Measurements from ENCODE around the gene CLRN3.

Gene CLRN3

GRCh38 chr10:127911867-127912257 lies 19.1 kb upstream of the CLRN3 start:
- no peak for TF ChIP-seq CTCF (IDR thresholded peaks at IDR 0.05)
- Histone ChIP-seq H3K27ac (no peak overlapping the region), H3K4me3 (no peak overlapping the region)
- DNase-seq (ENCODE audit: low spot score): no peak

- TF ChIP-seq CTCF (IDR thresholded peaks at IDR 0.05): no peak
- DNase-seq (ENCODE audit: low spot score): no peak
- no peak overlapping the region for H3K4me3 ChIP-seq
- no peak overlapping the region for H3K27ac ChIP-seq
Observed at GRCh38 chr10:127911218-127911866, 18.6 kb upstream of the CLRN3 start.

GRCh38 chr10:127910464-127910770 lies 17.7 kb upstream of the CLRN3 start:
- Histone ChIP-seq H3K27ac (no peak overlapping the region), H3K4me3 (no peak overlapping the region)
- DNase-seq (ENCODE audit: low spot score): no peak
- TF ChIP-seq CTCF (IDR thresholded peaks at IDR 0.05): no peak

- no peak overlapping the region for H3K4me3 ChIP-seq
- no peak for DNase-seq (ENCODE audit: low spot score)
- TF ChIP-seq CTCF (IDR thresholded peaks at IDR 0.05): no peak
- no peak overlapping the region for H3K27ac ChIP-seq
Observed at GRCh38 chr10:127909716-127910463, 17.1 kb upstream of the CLRN3 start.

GRCh38 chr10:127908959-127909267 lies 16.2 kb upstream of the CLRN3 start:
- no peak for DNase-seq (ENCODE audit: low spot score)
- Histone ChIP-seq H3K27ac (peak overlapping the region in 1 of 2 donors; percentile 85), H3K4me3 (no peak overlapping the region)
- TF ChIP-seq CTCF (IDR thresholded peaks at IDR 0.05): no peak

GRCh38 chr10:127908106-127908958 lies 15.6 kb upstream of the CLRN3 start:
- DNase-seq (ENCODE audit: low spot score): no peak
- peak overlapping the region; percentile 51 to 85 for H3K27ac ChIP-seq
- H3K4me3 ChIP-seq: peak overlapping the region; percentile 81

More at GRCh38 chr10:127908106-127908958, 15.6 kb upstream of the CLRN3 start:
- no peak for TF ChIP-seq CTCF (IDR thresholded peaks at IDR 0.05)

Measured in coronary artery (tissue), 2 donors.